ENCODE data around the gene PTRH1.
"Not testable (repeated sequence)": the region's sequence is repeated elsewhere in the genome, so short reads cannot be mapped to it uniquely, and the experiment has no call there.

Gene PTRH1

GRCh38 chr9:127715470-127716337, at the start of gene PTRH1, which contains the start of gene TTC16:
TSS of gene PTRH1 (minus strand) at chr9:127715663. CDS start at chr9:127715639, 24 bp downstream.
TSS of gene TTC16 (plus strand) at chr9:127716079. CDS start at chr9:127716146, 67 bp downstream.
- Histone ChIP-seq H3K27ac (ENCODE audit: low read length) (peak within 1 kb of the TSS; percentile 79), H3K27me3 (ENCODE audit: control insufficient read depth in 1 of 2, insufficient read depth in 2 of 2, low read length in 2 of 2) (no peaks in the 10 kb centered on the region), H3K9ac (ENCODE audit: low read length in 2 of 2) (peak within 1 kb of the TSS; percentile 78 to 84), H3K4me1 (ENCODE audit: control insufficient read depth, insufficient read depth, low read length) (peaks cover 18% of the 10 kb centered on the region), H3K4me3 (ENCODE audit: low read length in 2 of 2) (peak within 1 kb of the TSS; percentile 88 to 94), H3K9me3 (ENCODE audit: control insufficient read depth in 2 of 2, low read length in 2 of 2) (no peaks in the 10 kb centered on the region), H3K36me3 (ENCODE audit: control insufficient read depth in 2 of 2, insufficient read depth in 2 of 2, low read length in 2 of 2) (no peaks in the 10 kb centered on the region)

- H3K27me3 ChIP-seq (ENCODE audit: control insufficient read depth in 1 of 2, insufficient read depth in 2 of 2, low read length in 2 of 2): peaks cover 8 to 11% of the 10 kb centered on the region in 2 donors
Observed at GRCh38 chr9:127763918-127764384, 48.5 kb upstream of the PTRH1 start.

GRCh38 chr9:127762111-127762676, 46.7 kb upstream of the PTRH1 start:
- H3K9ac ChIP-seq (ENCODE audit: low read length in 2 of 2): no peak overlapping the region
- peaks cover 9% of the 10 kb centered on the region for H3K4me1 ChIP-seq (ENCODE audit: control insufficient read depth, insufficient read depth, low read length)
- H3K4me3 ChIP-seq (ENCODE audit: low read length in 2 of 2): no peak overlapping the region
- no peaks in the 10 kb centered on the region for H3K36me3 ChIP-seq (ENCODE audit: control insufficient read depth in 2 of 2, insufficient read depth in 2 of 2, low read length in 2 of 2)
- H3K27me3 ChIP-seq (ENCODE audit: control insufficient read depth in 1 of 2, insufficient read depth in 2 of 2, low read length in 2 of 2): peaks cover 11 to 12% of the 10 kb centered on the region in 2 donors
- H3K27ac ChIP-seq (ENCODE audit: low read length): peak overlapping the region; percentile 24
- no peaks in the 10 kb centered on the region for H3K9me3 ChIP-seq (ENCODE audit: control insufficient read depth in 2 of 2, low read length in 2 of 2)

More at GRCh38 chr9:127763918-127764384, 48.5 kb upstream of the PTRH1 start:
- Histone ChIP-seq H3K9me3 (ENCODE audit: control insufficient read depth in 2 of 2, low read length in 2 of 2) (no peaks in the 10 kb centered on the region), H3K36me3 (ENCODE audit: control insufficient read depth in 2 of 2, insufficient read depth in 2 of 2, low read length in 2 of 2) (no peaks in the 10 kb centered on the region), H3K9ac (ENCODE audit: low read length in 2 of 2) (no peak overlapping the region), H3K4me3 (ENCODE audit: low read length in 2 of 2) (no peak overlapping the region), H3K4me1 (ENCODE audit: control insufficient read depth, insufficient read depth, low read length) (peaks cover 13% of the 10 kb centered on the region), H3K27ac (ENCODE audit: low read length) (no peak overlapping the region)

GRCh38 chr9:127761491-127761956, 46.1 kb upstream of the PTRH1 start:
- H3K36me3 ChIP-seq (ENCODE audit: control insufficient read depth in 2 of 2, insufficient read depth in 2 of 2, low read length in 2 of 2): no peaks in the 10 kb centered on the region
- H3K4me1 ChIP-seq (ENCODE audit: control insufficient read depth, insufficient read depth, low read length): peaks cover 9% of the 10 kb centered on the region
- peaks cover 11 to 13% of the 10 kb centered on the region in 2 donors for H3K27me3 ChIP-seq (ENCODE audit: control insufficient read depth in 1 of 2, insufficient read depth in 2 of 2, low read length in 2 of 2)
- no peaks in the 10 kb centered on the region for H3K9me3 ChIP-seq (ENCODE audit: control insufficient read depth in 2 of 2, low read length in 2 of 2)
- H3K27ac ChIP-seq (ENCODE audit: low read length): peak overlapping the region; percentile 24
- no peak overlapping the region for H3K9ac ChIP-seq (ENCODE audit: low read length in 2 of 2)
- H3K4me3 ChIP-seq (ENCODE audit: low read length in 2 of 2): peak overlapping the region in 1 of 2 donors; percentile 15

- Histone ChIP-seq H3K9ac (ENCODE audit: low read length in 2 of 2) (no peak overlapping the region), H3K4me3 (ENCODE audit: low read length in 2 of 2) (no peak overlapping the region), H3K27ac (ENCODE audit: low read length) (no peak overlapping the region), H3K9me3 (ENCODE audit: control insufficient read depth in 2 of 2, low read length in 2 of 2) (no peaks in the 10 kb centered on the region), H3K36me3 (ENCODE audit: control insufficient read depth in 2 of 2, insufficient read depth in 2 of 2, low read length in 2 of 2) (no peaks in the 10 kb centered on the region), H3K4me1 (ENCODE audit: control insufficient read depth, insufficient read depth, low read length) (peaks cover 9% of the 10 kb centered on the region), H3K27me3 (ENCODE audit: control insufficient read depth in 1 of 2, insufficient read depth in 2 of 2, low read length in 2 of 2) (peaks cover 13 to 15% of the 10 kb centered on the region in 2 donors)
Observed at GRCh38 chr9:127761061-127761460, 45.6 kb upstream of the PTRH1 start.

- Histone ChIP-seq H3K4me1 (ENCODE audit: control insufficient read depth, insufficient read depth, low read length) (peaks cover 17% of the 10 kb centered on the region), H3K36me3 (ENCODE audit: control insufficient read depth in 2 of 2, insufficient read depth in 2 of 2, low read length in 2 of 2) (no peaks in the 10 kb centered on the region), H3K9ac (ENCODE audit: low read length in 2 of 2) (no peak overlapping the region), H3K27me3 (ENCODE audit: control insufficient read depth in 1 of 2, insufficient read depth in 2 of 2, low read length in 2 of 2) (peaks cover 21 to 33% of the 10 kb centered on the region in 2 donors), H3K9me3 (ENCODE audit: control insufficient read depth in 2 of 2, low read length in 2 of 2) (no peaks in the 10 kb centered on the region), H3K27ac (ENCODE audit: low read length) (no peak overlapping the region), H3K4me3 (ENCODE audit: low read length in 2 of 2) (no peak overlapping the region)
Observed at GRCh38 chr9:127758843-127759242, 43.4 kb upstream of the PTRH1 start.

GRCh38 chr9:127756776-127757175, 41.3 kb upstream of the PTRH1 start:
- not testable (repeated sequence) for H3K9ac ChIP-seq (ENCODE audit: low read length in 2 of 2); H3K4me3 ChIP-seq (ENCODE audit: low read length in 2 of 2); H3K9me3 ChIP-seq (ENCODE audit: control insufficient read depth in 2 of 2, low read length in 2 of 2); H3K27ac ChIP-seq (ENCODE audit: low read length); H3K36me3 ChIP-seq (ENCODE audit: control insufficient read depth in 2 of 2, insufficient read depth in 2 of 2, low read length in 2 of 2)
- Histone ChIP-seq H3K27me3 (ENCODE audit: control insufficient read depth in 1 of 2, insufficient read depth in 2 of 2, low read length in 2 of 2) (peaks cover 34 to 39% of the 10 kb centered on the region in 2 donors), H3K4me1 (ENCODE audit: control insufficient read depth, insufficient read depth, low read length) (peaks cover 16% of the 10 kb centered on the region)

GRCh38 chr9:127756233-127756632, 40.8 kb upstream of the PTRH1 start:
- Histone ChIP-seq H3K9ac (ENCODE audit: low read length in 2 of 2) (no peak overlapping the region), H3K4me3 (ENCODE audit: low read length in 2 of 2) (no peak overlapping the region), H3K27ac (ENCODE audit: low read length) (no peak overlapping the region), H3K27me3 (ENCODE audit: control insufficient read depth in 1 of 2, insufficient read depth in 2 of 2, low read length in 2 of 2) (peaks cover 34 to 36% of the 10 kb centered on the region in 2 donors), H3K36me3 (ENCODE audit: control insufficient read depth in 2 of 2, insufficient read depth in 2 of 2, low read length in 2 of 2) (no peaks in the 10 kb centered on the region), H3K4me1 (ENCODE audit: control insufficient read depth, insufficient read depth, low read length) (peaks cover 13% of the 10 kb centered on the region), H3K9me3 (ENCODE audit: control insufficient read depth in 2 of 2, low read length in 2 of 2) (no peaks in the 10 kb centered on the region)

- H3K9ac ChIP-seq (ENCODE audit: low read length in 2 of 2): no peak overlapping the region
- H3K9me3 ChIP-seq (ENCODE audit: control insufficient read depth in 2 of 2, low read length in 2 of 2): no peaks in the 10 kb centered on the region
- no peak overlapping the region for H3K4me3 ChIP-seq (ENCODE audit: low read length in 2 of 2)
- no peaks in the 10 kb centered on the region for H3K36me3 ChIP-seq (ENCODE audit: control insufficient read depth in 2 of 2, insufficient read depth in 2 of 2, low read length in 2 of 2)
- H3K27ac ChIP-seq (ENCODE audit: low read length): no peak overlapping the region
- H3K4me1 ChIP-seq (ENCODE audit: control insufficient read depth, insufficient read depth, low read length): peaks cover 13% of the 10 kb centered on the region
- H3K27me3 ChIP-seq (ENCODE audit: control insufficient read depth in 1 of 2, insufficient read depth in 2 of 2, low read length in 2 of 2): peaks cover 32 to 35% of the 10 kb centered on the region in 2 donors
Observed at GRCh38 chr9:127755061-127756060, 39.9 kb upstream of the PTRH1 start.
